Activated CD8-positive, alpha-beta memory T cell treated with anti-CD3 and anti-CD28 coated beads, Interleukin-2, amount 50 U/mL, for 1 hour (primary cell): ENCODE measurements around the gene POLN.
"Not testable (repeated sequence)": the region's sequence is repeated elsewhere in the genome, so short reads cannot be mapped to it uniquely, and the experiment has no call there.

Source experiments
- DNase-seq: peaks from one replicate; pipeline ENCODE4 v3.0.0-alpha.2; 2020; ENCODE audit errors: extremely low read depth

The POLN gene

DNA sequence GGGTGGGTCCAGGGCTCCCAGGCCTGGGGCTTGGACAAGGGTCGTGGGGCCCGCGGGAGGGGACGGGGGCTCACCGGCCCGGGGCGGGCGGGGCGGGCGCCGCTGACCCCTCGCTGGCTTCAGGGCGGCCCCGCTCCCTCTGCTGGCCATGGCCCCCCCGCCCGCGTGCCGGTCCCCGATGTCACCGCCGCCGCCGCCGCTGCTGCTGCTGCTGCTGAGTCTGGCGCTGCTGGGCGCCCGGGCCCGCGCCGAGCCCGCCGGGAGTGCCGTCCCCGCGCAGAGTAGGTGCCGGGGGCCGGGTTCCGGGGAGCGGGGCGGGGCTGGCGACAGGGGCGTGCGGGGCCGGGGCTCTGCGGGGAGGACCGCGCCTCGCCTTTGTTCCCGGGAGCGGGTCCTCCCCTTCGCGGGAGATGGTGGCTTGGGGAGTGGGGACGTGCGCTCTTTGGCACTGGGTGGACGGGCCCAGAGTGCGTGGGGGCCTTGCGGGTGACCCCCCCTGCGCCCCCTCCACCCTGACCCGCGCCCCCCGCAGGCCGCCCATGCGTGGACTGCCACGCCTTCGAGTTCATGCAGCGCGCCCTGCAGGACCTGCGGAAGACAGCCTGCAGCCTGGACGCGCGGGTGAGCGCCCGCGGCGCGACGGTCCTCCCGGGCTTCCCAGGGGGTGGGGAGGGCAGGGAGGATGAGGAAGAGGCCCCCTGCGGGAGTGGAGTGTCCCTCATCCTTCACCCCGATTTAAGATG, 199.5 kb downstream of the POLN start:
- DNase-seq, result no peak

DNA sequence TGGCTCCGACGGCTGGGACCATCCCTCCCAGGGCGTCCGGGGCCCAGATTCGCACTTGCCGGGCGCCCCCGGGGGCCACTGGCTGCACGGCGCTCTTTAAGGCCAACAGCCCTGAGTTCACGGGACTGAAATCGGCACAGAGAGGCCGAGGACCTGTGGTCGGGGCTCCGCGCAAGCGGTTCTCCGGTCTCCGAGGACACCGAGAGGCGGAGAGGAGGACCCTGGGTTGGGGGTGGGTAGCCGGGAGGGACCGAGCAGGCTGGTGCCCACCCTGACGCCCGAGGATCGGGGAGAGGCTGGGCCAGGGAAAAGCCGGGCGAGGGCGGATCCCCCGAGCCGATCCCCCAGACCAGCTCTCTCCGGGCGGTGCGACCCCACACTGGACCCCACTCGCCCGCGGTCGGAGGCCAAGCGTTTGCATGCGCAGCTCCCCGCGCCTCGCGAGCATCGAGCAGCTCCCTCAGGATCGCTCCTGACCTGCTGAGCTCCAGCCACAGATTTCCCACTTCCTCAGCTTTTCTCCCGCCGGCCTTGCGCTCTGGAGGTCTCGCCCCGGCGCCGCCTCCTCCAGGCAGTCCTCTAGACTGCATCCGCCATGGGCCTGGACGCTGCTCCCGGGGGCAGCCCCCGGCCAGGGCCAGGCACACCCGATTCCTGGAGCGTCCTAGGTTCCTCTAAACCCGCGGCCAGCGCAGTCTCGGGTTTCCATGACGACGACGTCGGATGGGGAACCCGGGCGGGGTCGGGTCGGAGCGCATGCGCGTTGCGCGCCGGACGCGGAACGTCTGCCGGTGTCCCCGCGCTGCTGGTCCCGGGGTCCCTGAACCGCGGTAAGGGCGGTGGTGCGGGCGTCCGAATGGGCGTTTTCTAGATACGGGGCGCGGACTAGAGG, 200.4 kb downstream of the POLN start:
- DNase-seq, result peak; percentile 29

DNA sequence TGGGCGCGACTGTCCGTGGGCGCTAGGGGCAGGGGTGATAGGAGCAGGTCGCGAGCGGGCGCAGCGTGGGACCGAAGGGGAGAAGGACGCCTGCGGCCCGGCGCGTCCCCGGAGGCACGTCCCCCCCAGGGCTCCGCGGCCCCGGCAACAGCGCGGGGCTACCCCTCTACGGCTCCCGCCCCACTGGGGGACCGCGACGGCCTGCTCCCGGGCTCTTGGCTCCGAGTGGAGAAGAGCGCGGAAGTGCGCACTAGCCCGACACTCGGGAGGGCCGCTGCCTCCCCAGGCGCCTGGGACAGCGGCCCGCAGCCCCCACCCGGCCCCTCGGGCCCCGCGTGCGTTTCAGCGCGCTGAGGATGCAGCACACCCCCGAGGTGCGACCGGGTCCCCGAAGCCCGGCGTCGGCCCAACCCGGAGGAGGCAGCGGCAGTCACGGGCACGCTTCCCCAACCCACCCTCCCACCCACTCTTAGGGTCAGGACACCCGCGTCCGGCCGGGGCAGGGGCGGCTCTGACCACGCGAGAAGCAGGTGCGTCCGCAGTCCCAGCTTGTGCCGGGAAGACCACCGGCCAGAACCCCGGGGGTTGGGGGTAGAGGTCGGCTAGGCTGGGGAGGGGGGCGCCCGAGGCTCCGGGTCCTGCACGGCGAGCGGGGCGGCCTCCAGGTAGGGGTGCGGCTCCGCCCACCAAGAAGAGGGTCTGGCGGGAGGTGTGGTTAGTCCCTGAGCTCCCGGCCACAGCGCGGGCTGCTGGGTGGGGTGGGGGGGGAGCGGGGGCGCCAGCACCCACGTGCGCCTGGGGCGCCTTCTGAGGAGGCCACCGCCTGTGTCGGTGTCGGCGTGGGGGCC, 201.3 kb downstream of the POLN start:
- no peak for DNase-seq

DNA sequence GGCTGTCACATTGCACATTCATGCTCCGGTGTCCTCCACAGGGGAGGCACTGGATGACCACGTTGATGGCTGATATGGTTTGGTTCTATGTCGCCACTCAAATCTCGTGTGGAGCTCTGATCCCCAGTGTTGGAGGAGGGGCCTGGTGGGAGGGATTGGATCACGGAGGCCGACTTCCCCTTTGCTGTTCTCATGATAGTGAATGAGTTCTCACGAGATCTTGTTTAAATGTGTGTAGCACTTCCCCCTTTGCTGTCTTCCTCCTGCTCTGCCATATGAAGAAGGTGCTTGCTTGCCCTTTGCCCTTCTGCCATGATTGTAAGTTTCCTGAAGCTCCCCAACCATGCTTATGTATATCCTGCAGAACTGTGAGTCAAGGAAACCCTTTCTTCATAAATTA, 205.1 kb downstream of the POLN start:
- DNase-seq, result no peak

DNA sequence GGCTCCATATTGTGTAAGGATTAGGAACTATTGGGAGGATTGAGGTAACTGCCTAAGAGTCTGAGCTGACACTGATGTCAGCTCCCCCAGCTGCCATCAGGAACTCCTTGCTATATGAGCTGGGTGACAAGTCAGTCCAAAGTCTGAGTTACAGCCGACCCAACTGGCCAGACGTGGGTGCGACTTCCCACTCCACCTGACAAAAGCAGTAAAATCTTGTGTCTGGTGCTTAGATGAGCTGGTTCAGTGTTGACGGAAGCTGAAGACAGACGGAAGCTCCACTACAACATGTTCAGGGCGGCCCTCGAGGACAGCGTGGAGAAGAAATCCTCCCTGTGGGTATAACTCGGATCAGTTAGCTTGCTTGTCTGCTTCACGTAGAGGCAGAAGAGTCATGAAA, 205.6 kb downstream of the POLN start:
- no peak for DNase-seq

DNA sequence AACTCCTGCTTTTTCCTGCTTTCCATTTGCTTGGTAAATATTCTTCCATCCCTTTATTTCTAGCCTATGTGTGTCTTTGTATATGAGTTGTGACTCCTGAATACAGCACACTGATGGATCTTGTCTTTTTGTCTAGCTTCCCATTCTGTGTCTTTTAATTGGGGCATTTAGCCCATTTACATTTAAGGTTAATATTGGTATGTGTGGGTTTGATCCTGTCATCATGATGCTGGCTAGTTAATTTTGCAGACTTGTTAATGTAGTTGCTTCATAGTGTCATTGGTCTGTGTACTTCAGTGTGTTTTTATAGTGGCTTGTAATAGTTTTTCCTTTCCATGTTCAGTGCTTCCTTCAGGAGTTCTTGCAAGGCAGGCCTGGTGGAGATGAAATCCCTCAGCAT, 210.8 kb downstream of the POLN start:
- not testable (repeated sequence) for DNase-seq

DNA sequence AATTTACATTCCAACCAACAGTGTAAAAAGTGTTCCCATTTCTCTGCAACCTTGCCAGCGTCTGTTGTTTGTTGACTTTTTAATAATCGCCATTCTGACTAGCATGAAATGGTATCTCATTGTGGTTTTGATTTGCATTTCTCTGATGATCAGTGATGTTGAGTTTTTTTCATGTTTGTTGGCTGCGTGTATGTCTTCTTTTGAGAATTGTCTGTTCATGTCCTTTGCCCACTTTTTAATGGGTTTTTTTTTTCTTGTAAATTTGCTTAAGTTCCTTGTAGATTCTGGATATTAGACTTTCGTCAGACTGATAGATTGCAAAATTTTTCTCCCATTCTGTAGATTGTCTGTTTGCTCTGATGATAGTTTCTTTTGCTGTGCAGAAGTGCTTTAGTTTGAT, 214.8 kb downstream of the POLN start:
- not testable (repeated sequence) for DNase-seq

DNA sequence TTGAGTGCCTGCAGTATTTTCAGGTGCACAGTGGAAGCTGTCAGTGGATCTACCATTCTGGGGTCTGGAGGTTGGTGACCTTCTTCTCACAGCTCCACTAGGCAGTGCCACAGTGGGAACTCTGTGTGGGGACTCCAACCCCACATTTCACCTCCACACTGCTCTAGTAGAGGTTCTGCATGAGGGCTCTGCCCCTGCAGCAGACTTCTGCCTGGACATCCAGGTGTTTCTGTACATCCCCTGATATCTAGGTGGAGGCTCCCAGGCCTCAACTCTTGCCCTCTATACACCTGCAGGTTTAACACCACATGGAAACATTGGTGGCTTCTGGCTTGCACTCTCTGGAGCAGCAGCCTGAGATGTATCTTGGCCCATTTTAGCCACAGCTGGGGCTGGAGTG, 216.1 kb downstream of the POLN start:
- no peak for DNase-seq

DNA sequence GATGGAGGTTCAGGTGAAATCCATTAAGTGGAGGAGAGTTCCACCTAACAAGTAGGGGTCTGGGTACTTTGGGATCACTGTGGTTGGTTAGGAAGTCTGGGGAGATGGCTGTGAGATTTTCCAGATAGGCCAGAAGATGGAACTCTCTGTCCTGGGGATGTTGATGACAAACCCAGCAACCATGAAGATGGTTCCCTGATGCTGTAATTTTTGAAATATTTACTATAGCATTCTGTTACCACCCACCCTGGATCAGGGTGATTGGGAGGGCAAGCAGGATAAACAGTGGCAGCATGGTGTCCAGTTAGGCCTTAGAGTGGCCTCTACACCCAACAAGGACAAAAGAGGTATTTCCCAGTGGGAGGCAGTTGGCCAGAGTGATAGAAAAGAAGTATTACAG, 217.2 kb downstream of the POLN start:
- no peak for DNase-seq
